ENCODE results near the gene DPYSL4. TPM values are rescaled to one million over a fixed set of nuclear protein-coding genes. Genes with fewer than 3 reads are reported as not detected.

Gene DPYSL4
- total RNA-seq, 1 experiment from 2014 or later = 26.3 TPM

GRCh38 chr10:132204078-132204780, 17.5 kb downstream of the DPYSL4 start:
- Histone ChIP-seq H3T11ph (ENCODE audit: low read length) (no peak overlapping the region), H4K5ac (ENCODE audit: insufficient read length, low read depth, low read length) (no peak overlapping the region), H2BK5ac (ENCODE audit: insufficient read length, low read length) (no peak overlapping the region), H3K9ac (ENCODE audit: extremely low read depth, insufficient read length, low read length) (no peak overlapping the region), H2BK15ac (ENCODE audit: low read depth, low read length) (no peak overlapping the region), H2AFZ (ENCODE audit: low read length) (no peak overlapping the region), H2BK20ac (ENCODE audit: low read depth, low read length, poor library complexity, severe bottlenecking) (no peak overlapping the region), H3K27me3 (ENCODE audit: insufficient read depth, low read length) (no peaks in the 10 kb centered on the region), H3K14ac (ENCODE audit: insufficient read depth, low read length) (no peak overlapping the region; the same call in 1 of the 2 replicates), H3K23ac (ENCODE audit: insufficient read length, low read depth, low read length) (no peak overlapping the region), H3K79me1 (ENCODE audit: insufficient read depth, low read depth, low read length, poor library complexity, severe bottlenecking) (no peaks in the 10 kb centered on the region), H3K27ac (ENCODE audit: insufficient read length, low read depth, low read length) (no peak overlapping the region), H3K23me2 (ENCODE audit: insufficient read length, low read depth, low read length, poor library complexity, severe bottlenecking) (no peaks in the 10 kb centered on the region), H4K91ac (ENCODE audit: insufficient read length, low read depth, low read length) (no peak overlapping the region), H4K20me1 (ENCODE audit: control insufficient read depth, insufficient read depth, insufficient read length) (no peaks in the 10 kb centered on the region), H3K18ac (ENCODE audit: insufficient read length, low read depth, low read length) (no peak overlapping the region), H2BK120ac (ENCODE audit: low read depth, low read length, poor library complexity, severe bottlenecking) (no peak overlapping the region), H2AK5ac (ENCODE audit: insufficient read length, low read length) (no peak overlapping the region), H3K4me2 (ENCODE audit: insufficient read depth, insufficient read length, low read length) (no peak overlapping the region), H3K4me1 (ENCODE audit: insufficient read depth, low read length) (no peaks in the 10 kb centered on the region), H3K79me2 (ENCODE audit: insufficient read depth, low read length) (no peaks in the 10 kb centered on the region), H3K56ac (ENCODE audit: insufficient read length, low read depth, low read length) (no peak overlapping the region), H3K9me3 (ENCODE audit: control insufficient read depth, low read depth, low read length) (no peaks in the 10 kb centered on the region), H2BK12ac (ENCODE audit: insufficient read length, low read depth, low read length) (no peak overlapping the region), H4K8ac (replicated peaks; ENCODE audit: insufficient read length, low read depth, low read length) (no peak overlapping the region), H3K4ac (ENCODE audit: low read depth, low read length) (no peak overlapping the region)
- Mint-ChIP-seq H3K9me3 (no peaks in the 10 kb centered on the region), H3K36me3 (ENCODE audit: insufficient read depth in 1 of 3, low read depth in 3 of 3) (peaks cover 0 to 5% (median 0%) of the 10 kb centered on the region in 3 experiments; a peak in 2 of 7 replicates), H3K4me1 (no peaks in the 10 kb centered on the region), H3K27ac (no peak overlapping the region; a peak in 1 of 7 replicates), H3K4me3 (no peak overlapping the region), H3K27me3 (ENCODE audit: low read depth) (no peaks in the 10 kb centered on the region)
- no peak for TF ChIP-seq CTCF (conservative IDR thresholded peaks at IDR 0.05)
- WGBS (ENCODE audit: extremely low coverage, insufficient read length, low lambda C conversion rate) = no CpG with 5 or more reads among the region's 20 CpGs
- DNase-seq = no peak

Measured in H9 (cell line).